ENCODE measurements around the gene C4orf46. TPM values are rescaled to one million over a fixed set of nuclear protein-coding genes. Genes with fewer than 3 reads are reported as not detected.

C4orf46 gene
- total and polyA plus RNA-seq, 2 experiments from 2014 or later: 23.9 to 41.5 TPM

GRCh38 chr4:158617956-158618355 is 53.7 kb downstream of the C4orf46 start (continued):
- TF ChIP-seq ZNF462 (CRISPR knock-in tag; IDR thresholded peaks at IDR 0.05): no peak
- TF ChIP-seq CREB1 (CRISPR knock-in tag; IDR thresholded peaks at IDR 0.05; ENCODE audit: low read depth): no peak
- TF ChIP-seq POLR2AphosphoS5 (IDR thresholded peaks at IDR 0.05; ENCODE audit: low read depth): no peak
- no peak for TF ChIP-seq EZH2 (IDR thresholded peaks at IDR 0.05; ENCODE audit: low read depth, unreplicated experiment)
- no peak for TF ChIP-seq JUNB (IDR thresholded peaks at IDR 0.05; ENCODE audit: unreplicated experiment)
- TF ChIP-seq ETS1 (IDR thresholded peaks at IDR 0.05): no peak
- no peak for TF ChIP-seq ZNF331 (CRISPR knock-in tag; IDR thresholded peaks at IDR 0.05; ENCODE audit: low read depth)
- TF ChIP-seq ZNF114 (CRISPR knock-in tag; IDR thresholded peaks at IDR 0.05): no peak
- no peak for TF ChIP-seq NANOG (IDR thresholded peaks at IDR 0.05; ENCODE audit: borderline replicate concordance)

Small RNAs within 50 kb of the gene (small RNA-seq; reads per million reads assigned to genes)
- gene RF00012 (ENCODE audit: low replicate concordance): not detected

Other genes with a start within 250 kb of the C4orf46 start
- gene RXFP1, start 150.0 kb downstream of the C4orf46 start, total RNA-seq (2014; rRNA removed; shearing (Covaris generic)): 0.12 and 0.63 TPM in 2 replicates
- gene RXFP1, start 150.0 kb downstream of the C4orf46 start, polyA plus RNA-seq (2016; fragmentation: Nextera tagmentation; extraction: Ambion mirVana): 0.07 TPM in 1 of 2 replicates, not detected in the other
- gene ETFDH, start 409 bp upstream of the C4orf46 start, total RNA-seq (2014; rRNA removed; shearing (Covaris generic)): 9.2 and 11.4 TPM in 2 replicates
- 13.7 and 17.7 TPM in 2 replicates for gene ETFDH, start 409 bp upstream of the C4orf46 start, polyA plus RNA-seq (2016; fragmentation: Nextera tagmentation; extraction: Ambion mirVana)
- 52.5 and 56.6 TPM in 2 replicates for gene PPID, start 51.5 kb upstream of the C4orf46 start, total RNA-seq (2014; rRNA removed; shearing (Covaris generic))
- gene PPID, start 51.5 kb upstream of the C4orf46 start, polyA plus RNA-seq (2016; fragmentation: Nextera tagmentation; extraction: Ambion mirVana): 60.9 and 66.2 TPM in 2 replicates
- 17.2 and 32.4 TPM in 2 replicates for gene FNIP2, start 97.1 kb upstream of the C4orf46 start, total RNA-seq (2014; rRNA removed; shearing (Covaris generic))
- gene FNIP2, start 97.1 kb upstream of the C4orf46 start, polyA plus RNA-seq (2016; fragmentation: Nextera tagmentation; extraction: Ambion mirVana): 2.7 TPM in 2 replicates

Data from GM23338 (cell line).